GM23338 (cell line): Measurements from ENCODE around the gene SIM1.

Experiments
- CREB1 ChIP-seq: fragments of 250-450 bp; sonication (Bioruptor Pico); IDR thresholded peaks from 2 replicates; pipeline ENCODE4 v1.5.0; 2020; ENCODE audit warnings: low read depth, mild to moderate bottlenecking, moderate library complexity
- EZH2 ChIP-seq: fragments of 200-600 bp; sonication (generic); IDR thresholded peaks from one replicate; pipeline ENCODE4 v1.8.0; 2017; ENCODE audit warnings: antibody characterized with exemption, mild to moderate bottlenecking, low read depth; ENCODE audit not compliant: unreplicated experiment
- EZH2phosphoT487 ChIP-seq: fragments of 200-600 bp; sonication (generic); IDR thresholded peaks from one replicate; pipeline ENCODE4 v1.8.1; 2018; ENCODE audit warnings: antibody characterized with exemption; ENCODE audit not compliant: unreplicated experiment
- JUNB ChIP-seq: IDR thresholded peaks from one replicate; pipeline ENCODE4 v1.6.1; 2016; ENCODE audit warnings: antibody characterized with exemption; ENCODE audit not compliant: unreplicated experiment
- NANOG ChIP-seq: IDR thresholded peaks from 2 replicates; pipeline ENCODE4 v1.6.1; 2016; ENCODE audit warnings: antibody characterized with exemption, borderline replicate concordance
- POLR2AphosphoS5 ChIP-seq: IDR thresholded peaks from 2 replicates; pipeline ENCODE4 v1.6.1; 2016; ENCODE audit warnings: antibody characterized with exemption, low read depth
- STAT1 ChIP-seq: IDR thresholded peaks from one replicate; pipeline ENCODE4 v1.6.1; 2016; ENCODE audit warnings: antibody characterized with exemption; ENCODE audit not compliant: unreplicated experiment
- ZNF114 ChIP-seq: fragments of 250-450 bp; sonication (Bioruptor Pico); IDR thresholded peaks from 2 replicates; pipeline ENCODE4 v1.5.0; 2020; ENCODE audit warnings: mild to moderate bottlenecking, moderate library complexity
- TF ChIP-seq, protein P1 (sequence below), 2 experiments: fragments of 200-600 bp in 1 of 2; sonication (generic) in 1 of 2; conservative IDR thresholded peaks; 2 replicates each; pipeline versions ENCODE4 v1.5.1 to v1.6.1; 2016 to 2017; ENCODE audit warnings: antibody characterized with exemption in 2 of 2, low read depth in 2 of 2, mild to moderate bottlenecking in 2 of 2, moderate library complexity in 1 of 2
- TF ChIP-seq, protein P2 (sequence below): IDR thresholded peaks from one replicate; pipeline ENCODE4 v1.6.1; 2018; ENCODE audit warnings: antibody characterized with exemption; ENCODE audit not compliant: unreplicated experiment
- TF ChIP-seq, protein P3 (sequence below): IDR thresholded peaks from 2 replicates; pipeline ENCODE4 v1.6.1; 2016; ENCODE audit warnings: antibody characterized with exemption

DNA sequence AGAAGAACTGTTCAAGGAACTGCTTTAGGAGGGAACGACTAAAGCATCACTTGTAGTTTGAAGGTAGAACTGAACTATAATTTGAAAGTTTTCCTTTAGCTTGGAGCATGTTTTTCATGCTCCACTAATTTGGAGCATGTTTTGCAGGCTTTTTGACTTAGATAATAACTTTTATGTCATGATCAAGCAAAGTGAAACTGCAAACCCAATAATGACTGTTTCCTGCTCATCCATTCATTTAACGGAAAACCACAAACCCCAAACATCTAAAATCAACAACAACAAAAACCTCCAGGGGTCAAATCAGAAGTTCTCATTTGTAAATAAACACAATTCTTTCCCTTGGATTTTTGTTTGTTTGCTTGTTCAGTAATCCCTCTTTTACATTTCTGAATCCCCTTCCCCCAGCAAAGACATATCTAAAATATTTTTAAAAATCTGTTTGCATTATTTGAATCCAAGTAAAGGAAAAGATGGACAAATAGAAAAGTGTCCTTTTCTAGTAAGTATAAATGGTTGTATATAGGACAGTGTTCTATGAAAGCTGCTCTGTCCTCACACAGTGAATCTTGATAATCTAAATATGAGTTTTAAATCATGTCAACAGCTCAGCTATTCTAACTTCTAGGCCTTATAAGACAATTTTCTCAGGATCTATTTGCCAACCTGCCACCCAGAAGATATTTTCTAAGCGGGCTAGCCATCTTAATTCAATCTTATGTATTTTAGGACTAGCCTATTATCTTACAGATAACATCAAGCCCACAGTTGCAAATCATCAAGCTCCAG lies 2.6 kb downstream of the SIM1 start:
- no peak for TF ChIP-seq POLR2AphosphoS5
- TF ChIP-seq, protein P1, sequence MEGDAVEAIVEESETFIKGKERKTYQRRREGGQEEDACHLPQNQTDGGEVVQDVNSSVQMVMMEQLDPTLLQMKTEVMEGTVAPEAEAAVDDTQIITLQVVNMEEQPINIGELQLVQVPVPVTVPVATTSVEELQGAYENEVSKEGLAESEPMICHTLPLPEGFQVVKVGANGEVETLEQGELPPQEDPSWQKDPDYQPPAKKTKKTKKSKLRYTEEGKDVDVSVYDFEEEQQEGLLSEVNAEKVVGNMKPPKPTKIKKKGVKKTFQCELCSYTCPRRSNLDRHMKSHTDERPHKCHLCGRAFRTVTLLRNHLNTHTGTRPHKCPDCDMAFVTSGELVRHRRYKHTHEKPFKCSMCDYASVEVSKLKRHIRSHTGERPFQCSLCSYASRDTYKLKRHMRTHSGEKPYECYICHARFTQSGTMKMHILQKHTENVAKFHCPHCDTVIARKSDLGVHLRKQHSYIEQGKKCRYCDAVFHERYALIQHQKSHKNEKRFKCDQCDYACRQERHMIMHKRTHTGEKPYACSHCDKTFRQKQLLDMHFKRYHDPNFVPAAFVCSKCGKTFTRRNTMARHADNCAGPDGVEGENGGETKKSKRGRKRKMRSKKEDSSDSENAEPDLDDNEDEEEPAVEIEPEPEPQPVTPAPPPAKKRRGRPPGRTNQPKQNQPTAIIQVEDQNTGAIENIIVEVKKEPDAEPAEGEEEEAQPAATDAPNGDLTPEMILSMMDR (conservative IDR thresholded peaks at IDR 0.05; ENCODE audit: low read depth in 2 of 2), result no peak
- no peak for TF ChIP-seq EZH2
- no peak for TF ChIP-seq CREB1 (CRISPR knock-in tag)
- TF ChIP-seq JUNB, result no peak
- TF ChIP-seq EZH2phosphoT487, result no peak
- TF ChIP-seq, protein P2, sequence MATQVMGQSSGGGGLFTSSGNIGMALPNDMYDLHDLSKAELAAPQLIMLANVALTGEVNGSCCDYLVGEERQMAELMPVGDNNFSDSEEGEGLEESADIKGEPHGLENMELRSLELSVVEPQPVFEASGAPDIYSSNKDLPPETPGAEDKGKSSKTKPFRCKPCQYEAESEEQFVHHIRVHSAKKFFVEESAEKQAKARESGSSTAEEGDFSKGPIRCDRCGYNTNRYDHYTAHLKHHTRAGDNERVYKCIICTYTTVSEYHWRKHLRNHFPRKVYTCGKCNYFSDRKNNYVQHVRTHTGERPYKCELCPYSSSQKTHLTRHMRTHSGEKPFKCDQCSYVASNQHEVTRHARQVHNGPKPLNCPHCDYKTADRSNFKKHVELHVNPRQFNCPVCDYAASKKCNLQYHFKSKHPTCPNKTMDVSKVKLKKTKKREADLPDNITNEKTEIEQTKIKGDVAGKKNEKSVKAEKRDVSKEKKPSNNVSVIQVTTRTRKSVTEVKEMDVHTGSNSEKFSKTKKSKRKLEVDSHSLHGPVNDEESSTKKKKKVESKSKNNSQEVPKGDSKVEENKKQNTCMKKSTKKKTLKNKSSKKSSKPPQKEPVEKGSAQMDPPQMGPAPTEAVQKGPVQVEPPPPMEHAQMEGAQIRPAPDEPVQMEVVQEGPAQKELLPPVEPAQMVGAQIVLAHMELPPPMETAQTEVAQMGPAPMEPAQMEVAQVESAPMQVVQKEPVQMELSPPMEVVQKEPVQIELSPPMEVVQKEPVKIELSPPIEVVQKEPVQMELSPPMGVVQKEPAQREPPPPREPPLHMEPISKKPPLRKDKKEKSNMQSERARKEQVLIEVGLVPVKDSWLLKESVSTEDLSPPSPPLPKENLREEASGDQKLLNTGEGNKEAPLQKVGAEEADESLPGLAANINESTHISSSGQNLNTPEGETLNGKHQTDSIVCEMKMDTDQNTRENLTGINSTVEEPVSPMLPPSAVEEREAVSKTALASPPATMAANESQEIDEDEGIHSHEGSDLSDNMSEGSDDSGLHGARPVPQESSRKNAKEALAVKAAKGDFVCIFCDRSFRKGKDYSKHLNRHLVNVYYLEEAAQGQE, result no peak
- TF ChIP-seq, protein P3, sequence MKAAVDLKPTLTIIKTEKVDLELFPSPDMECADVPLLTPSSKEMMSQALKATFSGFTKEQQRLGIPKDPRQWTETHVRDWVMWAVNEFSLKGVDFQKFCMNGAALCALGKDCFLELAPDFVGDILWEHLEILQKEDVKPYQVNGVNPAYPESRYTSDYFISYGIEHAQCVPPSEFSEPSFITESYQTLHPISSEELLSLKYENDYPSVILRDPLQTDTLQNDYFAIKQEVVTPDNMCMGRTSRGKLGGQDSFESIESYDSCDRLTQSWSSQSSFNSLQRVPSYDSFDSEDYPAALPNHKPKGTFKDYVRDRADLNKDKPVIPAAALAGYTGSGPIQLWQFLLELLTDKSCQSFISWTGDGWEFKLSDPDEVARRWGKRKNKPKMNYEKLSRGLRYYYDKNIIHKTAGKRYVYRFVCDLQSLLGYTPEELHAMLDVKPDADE, result no peak
- no peak for TF ChIP-seq ZNF114
- no peak for TF ChIP-seq STAT1
- TF ChIP-seq NANOG, result no peak
